ENCODE data around the gene PSD4.

The PSD4 gene

GRCh38 chr2:113219092-113219441 lies 45.3 kb downstream of the PSD4 start:
- H3K79me2 ChIP-seq (ENCODE audit: insufficient read depth, low read length) = no peaks in the 10 kb centered on the region
- H3K9ac ChIP-seq (ENCODE audit: low read depth, low read length, poor library complexity, severe bottlenecking) = no peak overlapping the region
- H3K36me3 ChIP-seq (ENCODE audit: insufficient read depth, low read length) = no peaks in the 10 kb centered on the region
- no peak overlapping the region for H3K4me3 ChIP-seq (ENCODE audit: low read length, poor library complexity, severe bottlenecking)
- no peak overlapping the region; the same call in 1 of the 2 replicates for H2AFZ ChIP-seq (ENCODE audit: low read length)
- H3K27me3 ChIP-seq (ENCODE audit: insufficient read depth, low read length, poor library complexity, severe bottlenecking) = no peaks in the 10 kb centered on the region
- TF ChIP-seq CTCF (conservative IDR thresholded peaks at IDR 0.05; ENCODE audit: low read length) (no peak), EZH2phosphoT487 (IDR thresholded peaks at IDR 0.05; ENCODE audit: borderline replicate concordance) (no peak)
- H3K4me1 ChIP-seq (ENCODE audit: insufficient read depth, low read length, poor library complexity, severe bottlenecking) = peaks cover 39% of the 10 kb centered on the region
- H3F3A ChIP-seq (ENCODE audit: low read depth) = no peaks in the 10 kb centered on the region
- H3K4me2 ChIP-seq (ENCODE audit: low read depth, low read length, poor library complexity, severe bottlenecking) = no peak overlapping the region
- H3K9me3 ChIP-seq (ENCODE audit: insufficient read depth, low read depth, low read length) = no peaks in the 10 kb centered on the region
- H3K9me2 ChIP-seq (replicated peaks; ENCODE audit: low read depth, low read length) = no peaks in the 10 kb centered on the region
- no peaks in the 10 kb centered on the region for H4K20me1 ChIP-seq (ENCODE audit: insufficient read depth, low read length, poor library complexity, severe bottlenecking)

- peaks cover 39% of the 10 kb centered on the region for H3K4me1 ChIP-seq (ENCODE audit: insufficient read depth, low read length, poor library complexity, severe bottlenecking)
- H3K4me2 ChIP-seq (ENCODE audit: low read depth, low read length, poor library complexity, severe bottlenecking) = no peak overlapping the region
- no peaks in the 10 kb centered on the region for H3K79me2 ChIP-seq (ENCODE audit: insufficient read depth, low read length)
- no peaks in the 10 kb centered on the region for H3K9me2 ChIP-seq (replicated peaks; ENCODE audit: low read depth, low read length)
- H3F3A ChIP-seq (ENCODE audit: low read depth) = no peaks in the 10 kb centered on the region
- H4K20me1 ChIP-seq (ENCODE audit: insufficient read depth, low read length, poor library complexity, severe bottlenecking) = no peaks in the 10 kb centered on the region
- H3K27me3 ChIP-seq (ENCODE audit: insufficient read depth, low read length, poor library complexity, severe bottlenecking) = no peaks in the 10 kb centered on the region
- H2AFZ ChIP-seq (ENCODE audit: low read length) = no peak overlapping the region; the same call in 1 of the 2 replicates
- no peak for TF ChIP-seq CTCF (conservative IDR thresholded peaks at IDR 0.05; ENCODE audit: low read length)
- TF ChIP-seq EZH2phosphoT487 (IDR thresholded peaks at IDR 0.05; ENCODE audit: borderline replicate concordance) = no peak
- no peak overlapping the region for H3K4me3 ChIP-seq (ENCODE audit: low read length, poor library complexity, severe bottlenecking)
- H3K9ac ChIP-seq (ENCODE audit: low read depth, low read length, poor library complexity, severe bottlenecking) = peak overlapping the region; percentile 2
- H3K36me3 ChIP-seq (ENCODE audit: insufficient read depth, low read length) = no peaks in the 10 kb centered on the region
- no peaks in the 10 kb centered on the region for H3K9me3 ChIP-seq (ENCODE audit: insufficient read depth, low read depth, low read length)
Measured at GRCh38 chr2:113219525-113219888, 45.7 kb downstream of the PSD4 start.

DNA sequence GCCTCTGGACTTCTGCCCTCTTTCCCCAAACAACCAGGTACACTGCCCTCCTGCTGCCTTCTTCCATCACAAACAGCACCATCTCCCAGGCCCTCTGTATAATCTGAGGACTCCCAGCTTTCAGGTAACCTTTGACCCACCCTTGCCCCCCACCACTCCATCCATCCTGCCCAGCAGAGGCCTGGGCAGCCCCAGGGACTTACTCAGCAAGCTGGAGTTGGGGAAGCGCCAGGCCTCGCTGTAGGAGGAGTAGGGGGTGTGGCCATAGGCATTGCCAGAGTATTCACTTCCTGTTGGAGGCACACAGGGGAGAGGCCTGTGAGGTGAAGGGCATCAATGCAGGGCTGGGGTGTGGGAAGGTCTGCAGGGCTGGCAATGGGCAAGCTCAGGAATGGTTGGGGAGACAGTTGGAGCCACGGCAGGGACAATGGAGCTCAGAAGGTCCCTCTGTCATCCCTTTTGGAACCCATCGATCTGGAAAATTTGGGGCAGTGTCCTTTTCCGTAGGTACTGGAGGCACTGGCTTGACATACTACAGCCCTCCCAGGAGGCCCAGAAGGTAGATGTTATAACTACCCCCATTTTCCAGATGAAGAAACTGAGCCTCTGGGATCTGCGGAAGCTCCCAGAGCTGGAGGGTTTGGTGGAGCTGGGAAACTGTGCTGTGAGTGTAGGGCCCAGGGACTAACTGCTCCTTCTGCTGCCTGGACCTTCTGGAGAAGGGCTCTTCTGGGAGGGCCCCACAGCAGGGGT lies 46.3 kb downstream of the PSD4 start:
- Histone ChIP-seq H3K9me2 (replicated peaks; ENCODE audit: low read depth, low read length) (no peaks in the 10 kb centered on the region), H3K36me3 (ENCODE audit: insufficient read depth, low read length) (no peaks in the 10 kb centered on the region), H4K20me1 (ENCODE audit: insufficient read depth, low read length, poor library complexity, severe bottlenecking) (no peaks in the 10 kb centered on the region), H3K4me3 (ENCODE audit: low read length, poor library complexity, severe bottlenecking) (no peak overlapping the region), H3K9ac (ENCODE audit: low read depth, low read length, poor library complexity, severe bottlenecking) (peak overlapping the region; percentile 2), H3K4me2 (ENCODE audit: low read depth, low read length, poor library complexity, severe bottlenecking) (peak overlapping the region; percentile 16), H3K4me1 (ENCODE audit: insufficient read depth, low read length, poor library complexity, severe bottlenecking) (peaks cover 39% of the 10 kb centered on the region), H3K9me3 (ENCODE audit: insufficient read depth, low read depth, low read length) (no peaks in the 10 kb centered on the region), H2AFZ (ENCODE audit: low read length) (0 out of 2 replicates have a peak overlapping the region, but pooled peaks have one; percentile 2), H3K27me3 (ENCODE audit: insufficient read depth, low read length, poor library complexity, severe bottlenecking) (no peaks in the 10 kb centered on the region), H3F3A (ENCODE audit: low read depth) (no peaks in the 10 kb centered on the region), H3K79me2 (ENCODE audit: insufficient read depth, low read length) (no peaks in the 10 kb centered on the region)
- TF ChIP-seq CTCF (conservative IDR thresholded peaks at IDR 0.05; ENCODE audit: low read length) = no peak
- no peak for TF ChIP-seq EZH2phosphoT487 (IDR thresholded peaks at IDR 0.05; ENCODE audit: borderline replicate concordance)

All from Loucy (cell line).